ENCODE results near the gene PPP1R12C. TPM values are rescaled to one million over a fixed set of nuclear protein-coding genes. Genes with fewer than 3 reads are reported as not detected.
"Not testable (repeated sequence)": the region's sequence is repeated elsewhere in the genome, so short reads cannot be mapped to it uniquely, and the experiment has no call there.

Gene PPP1R12C
- total RNA-seq, 1 donor from 2014 or later = 228 TPM

DNA sequence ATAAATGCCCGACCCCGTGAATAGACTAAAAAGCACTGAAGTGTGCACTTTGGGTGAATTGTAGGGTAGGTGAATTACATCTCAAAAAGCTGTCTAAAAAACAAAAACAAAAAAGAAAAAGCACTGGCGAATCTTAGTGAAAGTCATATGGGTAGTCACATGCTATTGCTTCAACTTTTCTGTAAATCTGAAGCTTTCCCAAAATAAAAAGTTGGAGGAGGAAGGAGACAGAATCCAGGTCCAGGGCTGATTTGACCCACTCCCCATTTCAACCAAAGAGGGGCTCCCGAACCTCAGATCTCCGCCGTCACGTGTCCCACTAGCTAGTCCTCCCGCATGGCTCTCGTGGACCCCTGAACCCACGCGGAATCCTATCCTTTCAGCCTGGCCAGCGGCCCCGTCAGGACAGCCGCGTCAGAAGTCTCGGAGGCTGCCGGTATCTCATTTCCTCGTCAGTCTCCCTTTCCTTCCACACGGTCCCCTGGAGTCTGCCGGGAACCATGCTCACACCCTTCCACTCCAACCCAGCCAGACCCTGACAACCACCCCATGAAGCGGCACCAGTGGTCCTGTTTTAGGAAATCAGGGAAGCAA lies 6.1 kb downstream of the PPP1R12C start:
- intact Hi-C loops (cut with micrococcal nuclease) = no loop called here
- peaks cover 57% of the 10 kb centered on the region for H3K4me1 ChIP-seq
- no peak for DNase-seq
- no peaks in the 10 kb centered on the region for H3K9me3 ChIP-seq (replicated peaks)
- H3K27ac ChIP-seq (replicated peaks) = peak overlapping the region; percentile 95
- H3K4me3 ChIP-seq = no peak overlapping the region
- H3K27me3 ChIP-seq (ENCODE audit: low read depth) = no peaks in the 10 kb centered on the region
- TF ChIP-seq, protein P1, sequence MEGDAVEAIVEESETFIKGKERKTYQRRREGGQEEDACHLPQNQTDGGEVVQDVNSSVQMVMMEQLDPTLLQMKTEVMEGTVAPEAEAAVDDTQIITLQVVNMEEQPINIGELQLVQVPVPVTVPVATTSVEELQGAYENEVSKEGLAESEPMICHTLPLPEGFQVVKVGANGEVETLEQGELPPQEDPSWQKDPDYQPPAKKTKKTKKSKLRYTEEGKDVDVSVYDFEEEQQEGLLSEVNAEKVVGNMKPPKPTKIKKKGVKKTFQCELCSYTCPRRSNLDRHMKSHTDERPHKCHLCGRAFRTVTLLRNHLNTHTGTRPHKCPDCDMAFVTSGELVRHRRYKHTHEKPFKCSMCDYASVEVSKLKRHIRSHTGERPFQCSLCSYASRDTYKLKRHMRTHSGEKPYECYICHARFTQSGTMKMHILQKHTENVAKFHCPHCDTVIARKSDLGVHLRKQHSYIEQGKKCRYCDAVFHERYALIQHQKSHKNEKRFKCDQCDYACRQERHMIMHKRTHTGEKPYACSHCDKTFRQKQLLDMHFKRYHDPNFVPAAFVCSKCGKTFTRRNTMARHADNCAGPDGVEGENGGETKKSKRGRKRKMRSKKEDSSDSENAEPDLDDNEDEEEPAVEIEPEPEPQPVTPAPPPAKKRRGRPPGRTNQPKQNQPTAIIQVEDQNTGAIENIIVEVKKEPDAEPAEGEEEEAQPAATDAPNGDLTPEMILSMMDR (IDR thresholded peaks at IDR 0.05; ENCODE audit: borderline replicate concordance) = no peak
- H3K36me3 ChIP-seq = peaks cover 42% of the 10 kb centered on the region

DNA sequence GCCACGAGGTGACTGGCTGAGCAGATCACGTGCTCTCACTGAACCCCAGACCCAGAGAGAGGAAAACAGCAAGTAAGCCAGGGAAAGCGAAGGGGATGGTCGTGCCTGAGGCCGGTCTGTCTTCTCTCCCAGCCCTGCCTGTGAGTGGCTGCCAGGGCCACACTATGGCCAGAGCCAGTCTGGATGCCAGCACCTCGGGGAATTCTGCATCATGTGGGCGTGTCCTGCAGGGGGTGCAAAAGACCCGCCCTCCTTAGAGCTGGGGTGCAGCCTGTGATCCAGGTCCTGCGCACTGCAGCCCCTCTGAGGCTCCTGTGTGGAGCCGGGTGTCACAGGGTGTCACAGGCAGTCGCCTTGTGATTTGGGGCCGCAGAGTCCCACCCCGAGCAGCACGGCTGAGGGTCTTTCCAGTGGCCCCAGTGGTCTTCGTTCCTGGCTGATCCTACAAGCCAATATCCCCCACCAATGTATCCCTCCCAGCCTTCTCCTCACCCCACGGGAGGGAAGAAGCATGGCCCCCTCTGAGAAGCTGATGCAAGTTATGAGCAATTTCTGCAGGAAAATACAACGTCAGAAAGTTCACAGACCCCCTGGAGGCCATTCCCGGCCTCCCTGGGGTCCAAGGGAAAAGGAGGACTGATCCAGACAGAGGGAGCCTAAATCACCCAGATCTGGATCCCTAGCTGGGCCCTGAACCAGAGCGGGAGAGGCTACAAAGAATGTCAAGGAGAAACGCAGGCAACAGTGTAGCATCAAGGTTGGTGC lies 7.7 kb downstream of the PPP1R12C start:
- intact Hi-C loops (cut with micrococcal nuclease) = no loop called here

DNA sequence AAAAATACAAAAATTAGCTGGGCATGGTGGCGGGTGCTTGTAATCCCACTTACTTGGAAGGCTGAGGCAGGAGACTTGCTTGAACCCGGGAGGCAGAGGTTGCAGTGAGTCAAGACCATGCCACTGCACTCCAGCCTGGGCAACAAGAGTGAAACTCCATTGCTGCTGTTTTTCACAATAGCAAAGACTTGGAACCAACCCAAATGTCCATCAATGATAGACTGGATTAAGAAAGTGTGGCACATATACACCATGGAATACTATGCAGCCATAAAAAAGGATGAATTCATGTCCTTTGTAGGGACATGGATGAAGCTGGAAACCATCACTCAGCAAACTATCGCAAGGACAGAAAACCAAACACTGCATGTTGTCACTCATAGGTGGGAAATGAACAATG lies 10.2 kb downstream of the PPP1R12C start:
- peaks cover 16% of the 10 kb centered on the region for H3K4me1 ChIP-seq
- H3K27me3 ChIP-seq (ENCODE audit: low read depth); H3K9me3 ChIP-seq (replicated peaks); H3K27ac ChIP-seq (replicated peaks); intact Hi-C loops (cut with micrococcal nuclease); H3K4me3 ChIP-seq; DNase-seq: not testable (repeated sequence)
- H3K36me3 ChIP-seq = peaks cover 60% of the 10 kb centered on the region

More for the DNA sequence above, 7.7 kb downstream of the PPP1R12C start:
- Histone ChIP-seq H3K36me3 (peaks cover 48% of the 10 kb centered on the region), H3K4me3 (no peak overlapping the region), H3K4me1 (peaks cover 41% of the 10 kb centered on the region), H3K27me3 (ENCODE audit: low read depth) (no peaks in the 10 kb centered on the region), H3K27ac (replicated peaks) (peak overlapping the region; percentile 40), H3K9me3 (replicated peaks) (no peaks in the 10 kb centered on the region)
- TF ChIP-seq, protein P1 (IDR thresholded peaks at IDR 0.05; ENCODE audit: borderline replicate concordance) = no peak
- DNase-seq = no peak

DNA sequence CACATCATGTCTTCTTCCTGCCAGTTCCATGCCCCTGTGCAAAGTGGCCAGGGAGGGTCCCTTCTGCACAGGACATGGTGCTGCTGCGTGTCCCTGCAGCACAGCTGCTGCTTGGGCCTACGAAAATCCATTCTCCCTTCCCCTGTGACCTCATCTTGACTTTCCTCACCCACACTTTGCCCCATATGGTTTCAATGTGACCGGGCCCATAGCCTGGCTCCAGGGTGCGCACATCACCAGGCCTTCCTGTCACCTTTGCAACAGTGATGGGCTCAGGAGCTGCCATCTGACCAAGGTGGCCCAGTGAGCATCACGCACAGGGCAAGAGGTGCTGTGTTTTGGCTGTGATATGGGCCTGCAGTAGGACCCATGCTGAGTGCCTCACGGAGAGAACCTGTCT lies 10.8 kb downstream of the PPP1R12C start:
- TF ChIP-seq, protein P1 (IDR thresholded peaks at IDR 0.05; ENCODE audit: borderline replicate concordance) = no peak
- Histone ChIP-seq H3K36me3 (peaks cover 62% of the 10 kb centered on the region), H3K27me3 (ENCODE audit: low read depth) (no peaks in the 10 kb centered on the region), H3K4me1 (peaks cover 10% of the 10 kb centered on the region), H3K9me3 (replicated peaks) (peaks cover 7% of the 10 kb centered on the region), H3K4me3 (no peak overlapping the region), H3K27ac (replicated peaks) (no peak overlapping the region)
- no peak for DNase-seq
- intact Hi-C loops (cut with micrococcal nuclease) = no loop called here

DNA sequence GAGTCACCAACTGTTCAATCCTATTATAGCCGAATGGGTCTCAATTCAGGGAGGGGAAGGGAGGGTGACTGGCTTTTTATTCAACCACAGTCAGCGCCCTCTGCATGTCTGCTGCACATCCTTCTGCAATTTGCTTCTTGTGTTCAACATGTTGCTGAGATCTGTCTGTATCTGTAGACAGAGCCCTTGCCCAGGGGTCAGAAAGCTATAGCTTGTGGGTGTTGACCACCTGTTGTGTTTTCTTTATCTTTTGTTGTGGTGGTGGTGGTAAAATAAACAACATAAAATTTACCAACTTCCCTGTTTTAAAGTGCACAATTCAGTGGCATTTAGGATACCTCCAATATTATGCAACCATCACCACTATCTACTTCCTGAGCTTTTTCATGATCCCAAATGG lies 12.2 kb downstream of the PPP1R12C start:
- H3K36me3 ChIP-seq = peaks cover 70% of the 10 kb centered on the region
- no peak for DNase-seq

More for the DNA sequence above, 12.2 kb downstream of the PPP1R12C start:
- TF ChIP-seq, protein P1 (IDR thresholded peaks at IDR 0.05; ENCODE audit: borderline replicate concordance) = no peak
- intact Hi-C loops (cut with micrococcal nuclease) = no loop called here
- Histone ChIP-seq H3K4me3 (no peak overlapping the region), H3K4me1 (peaks cover 11% of the 10 kb centered on the region), H3K27me3 (ENCODE audit: low read depth) (no peaks in the 10 kb centered on the region), H3K9me3 (replicated peaks) (peaks cover 7% of the 10 kb centered on the region), H3K27ac (replicated peaks) (no peak overlapping the region)

All from left ventricle myocardium inferior (tissue), 1 donor.